Vagina (tissue), 2 donors: Measurements from ENCODE around the gene SCNN1B. TPM values are rescaled to one million over a fixed set of nuclear protein-coding genes. Genes with fewer than 3 reads are reported as not detected.
"Not testable (repeated sequence)": the region's sequence is repeated elsewhere in the genome, so short reads cannot be mapped to it uniquely, and the experiment has no call there.

Experiments used
- DNase-seq, 2 donors: peaks; one replicate each; pipeline ENCODE4 v3.0.0-alpha.2; 2017; ENCODE audit errors: extremely low spot score in 2 of 2
- H3K27ac ChIP-seq: fragments of 200-600 bp; sonication (generic); one replicate; pipeline ENCODE4 v1.5.1; 2019
- H3K27me3 ChIP-seq: fragments of 200-600 bp; sonication (generic); one replicate; pipeline ENCODE4 v1.5.1; 2019
- H3K36me3 ChIP-seq, 2 donors: fragments of 200-600 bp; sonication (generic); one replicate each; pipeline ENCODE4 v1.5.1; 2017 to 2019
- H3K4me1 ChIP-seq: fragments of 200-600 bp; sonication (generic); one replicate; pipeline ENCODE4 v1.5.1; 2019
- H3K4me3 ChIP-seq, 2 donors: fragments of 200-600 bp; sonication (generic); 1 replicate in 1 of 2; 2 replicates in 1 of 2; pipeline ENCODE4 v1.5.1; 2016 to 2019
- H3K9me3 ChIP-seq: fragments of 200-600 bp; sonication (generic); one replicate; pipeline ENCODE4 v1.5.1; 2019
- POLR2A ChIP-seq, 2 donors: fragments of 450-650 bp; IDR thresholded peaks; one replicate each; pipeline ENCODE4 v1.6.1; 2017; ENCODE audit warnings: antibody characterized with exemption in 2 of 2, mild to moderate bottlenecking in 2 of 2, moderate library complexity in 2 of 2
- POLR2AphosphoS5 ChIP-seq, 2 donors: sonication (generic); formaldehyde crosslinking; IDR thresholded peaks; one replicate each; pipeline ENCODE4 v1.9.0; 2017; ENCODE audit warnings: antibody characterized with exemption in 2 of 2, mild to moderate bottlenecking in 2 of 2, low read depth in 1 of 2; ENCODE audit not compliant: insufficient read depth in 1 of 2
- intact Hi-C: fragments of 100-400 bp; cut with DNase I; formaldehyde crosslinking; loops from one replicate; pipeline ENCODE4 v1.15.1; 2023
- total RNA-seq: library from RNA; depleted of rRNA; stranded (reverse); fragments of >200 nt; gene quantifications from one replicate; pipeline ENCODE4 v1.2.3, GENCODE V29; 2016
- TF ChIP-seq, protein P1 (sequence below), 3 experiments: fragments of 450-650 bp in 2 of 3; fragments of 200-600 bp in 1 of 3; sonication (generic) in 1 of 3; IDR thresholded peaks; one replicate each; pipeline ENCODE4 v1.5.1; 2017 to 2019; ENCODE audit warnings: antibody characterized with exemption in 3 of 3, mild to moderate bottlenecking in 2 of 3, moderate library complexity in 2 of 3

SCNN1B gene
- total RNA-seq, 1 donor from 2014 or later: 76.9 TPM

GRCh38 chr16:23378256-23378655 is 76.2 kb downstream of the SCNN1B start:
- no peak for TF ChIP-seq POLR2A (IDR thresholded peaks at IDR 0.05)
- no peak for TF ChIP-seq POLR2AphosphoS5 (IDR thresholded peaks at IDR 0.05; ENCODE audit: insufficient read depth in 1 of 2, low read depth in 1 of 2)
- TF ChIP-seq, protein P1, sequence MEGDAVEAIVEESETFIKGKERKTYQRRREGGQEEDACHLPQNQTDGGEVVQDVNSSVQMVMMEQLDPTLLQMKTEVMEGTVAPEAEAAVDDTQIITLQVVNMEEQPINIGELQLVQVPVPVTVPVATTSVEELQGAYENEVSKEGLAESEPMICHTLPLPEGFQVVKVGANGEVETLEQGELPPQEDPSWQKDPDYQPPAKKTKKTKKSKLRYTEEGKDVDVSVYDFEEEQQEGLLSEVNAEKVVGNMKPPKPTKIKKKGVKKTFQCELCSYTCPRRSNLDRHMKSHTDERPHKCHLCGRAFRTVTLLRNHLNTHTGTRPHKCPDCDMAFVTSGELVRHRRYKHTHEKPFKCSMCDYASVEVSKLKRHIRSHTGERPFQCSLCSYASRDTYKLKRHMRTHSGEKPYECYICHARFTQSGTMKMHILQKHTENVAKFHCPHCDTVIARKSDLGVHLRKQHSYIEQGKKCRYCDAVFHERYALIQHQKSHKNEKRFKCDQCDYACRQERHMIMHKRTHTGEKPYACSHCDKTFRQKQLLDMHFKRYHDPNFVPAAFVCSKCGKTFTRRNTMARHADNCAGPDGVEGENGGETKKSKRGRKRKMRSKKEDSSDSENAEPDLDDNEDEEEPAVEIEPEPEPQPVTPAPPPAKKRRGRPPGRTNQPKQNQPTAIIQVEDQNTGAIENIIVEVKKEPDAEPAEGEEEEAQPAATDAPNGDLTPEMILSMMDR (IDR thresholded peaks at IDR 0.05): no peak
- no peak overlapping the region for H3K27ac ChIP-seq
- no peak overlapping the region for H3K4me3 ChIP-seq
- DNase-seq: no peak
- no peaks in the 10 kb centered on the region for H3K36me3 ChIP-seq
- H3K27me3 ChIP-seq: no peaks in the 10 kb centered on the region
- intact Hi-C loops: no loop called here
- no peaks in the 10 kb centered on the region for H3K9me3 ChIP-seq
- no peaks in the 10 kb centered on the region for H3K4me1 ChIP-seq

- intact Hi-C loops: no loop called here
- H3K4me1 ChIP-seq: no peaks in the 10 kb centered on the region
- H3K27me3 ChIP-seq: no peaks in the 10 kb centered on the region
- no peaks in the 10 kb centered on the region for H3K9me3 ChIP-seq
- TF ChIP-seq, protein P1 (IDR thresholded peaks at IDR 0.05): no peak
- TF ChIP-seq POLR2AphosphoS5 (IDR thresholded peaks at IDR 0.05; ENCODE audit: insufficient read depth in 1 of 2, low read depth in 1 of 2) (no peak), POLR2A (IDR thresholded peaks at IDR 0.05) (no peak)
- DNase-seq: no peak
- no peak overlapping the region for H3K4me3 ChIP-seq
- H3K36me3 ChIP-seq: no peaks in the 10 kb centered on the region
- no peak overlapping the region for H3K27ac ChIP-seq
Observed at GRCh38 chr16:23378921-23379320, 76.8 kb downstream of the SCNN1B start.

DNA sequence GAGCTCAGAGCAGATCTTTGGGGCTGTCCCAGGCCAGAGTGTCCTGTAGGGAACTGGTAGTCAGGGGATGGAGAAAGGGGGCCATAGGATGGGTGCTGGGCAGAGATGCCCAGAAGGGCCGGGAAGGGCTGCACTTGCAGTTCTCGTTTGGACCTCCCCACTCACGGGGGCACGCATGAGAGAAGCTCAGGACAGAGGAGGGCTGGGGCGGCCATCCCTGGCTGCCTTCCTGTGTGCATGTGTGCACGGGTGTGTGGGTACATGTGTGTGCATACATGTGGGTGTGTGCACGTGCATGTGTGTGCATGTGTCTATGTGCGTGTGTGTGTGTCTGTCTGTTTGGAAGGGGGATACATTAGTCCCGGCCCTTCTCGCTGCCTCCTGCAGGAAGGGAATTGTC is 77.6 kb downstream of the SCNN1B start:
- H3K27ac ChIP-seq: no peak overlapping the region
- H3K36me3 ChIP-seq: no peaks in the 10 kb centered on the region
- no peak for DNase-seq
- H3K27me3 ChIP-seq: no peaks in the 10 kb centered on the region
- no peak overlapping the region for H3K4me3 ChIP-seq
- intact Hi-C loops: no loop called here
- TF ChIP-seq POLR2A (IDR thresholded peaks at IDR 0.05) (no peak), POLR2AphosphoS5 (IDR thresholded peaks at IDR 0.05; ENCODE audit: insufficient read depth in 1 of 2, low read depth in 1 of 2) (no peak)
- TF ChIP-seq, protein P1 (IDR thresholded peaks at IDR 0.05): no peak
- H3K4me1 ChIP-seq: no peaks in the 10 kb centered on the region
- H3K9me3 ChIP-seq: no peaks in the 10 kb centered on the region

DNA sequence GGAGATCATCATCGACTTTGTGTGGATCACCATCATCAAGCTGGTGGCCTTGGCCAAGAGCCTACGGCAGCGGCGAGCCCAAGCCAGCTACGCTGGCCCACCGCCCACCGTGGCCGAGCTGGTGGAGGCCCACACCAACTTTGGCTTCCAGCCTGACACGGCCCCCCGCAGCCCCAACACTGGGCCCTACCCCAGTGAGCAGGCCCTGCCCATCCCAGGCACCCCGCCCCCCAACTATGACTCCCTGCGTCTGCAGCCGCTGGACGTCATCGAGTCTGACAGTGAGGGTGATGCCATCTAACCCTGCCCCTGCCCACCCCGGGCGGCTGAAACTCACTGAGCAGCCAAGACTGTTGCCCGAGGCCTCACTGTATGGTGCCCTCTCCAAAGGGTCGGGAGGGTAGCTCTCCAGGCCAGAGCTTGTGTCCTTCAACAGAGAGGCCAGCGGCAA is 78.4 kb downstream of the SCNN1B start:
- no peak overlapping the region for H3K27ac ChIP-seq
- H3K4me3 ChIP-seq: no peak overlapping the region
- H3K27me3 ChIP-seq: no peaks in the 10 kb centered on the region
- H3K4me1 ChIP-seq: no peaks in the 10 kb centered on the region
- no peak for DNase-seq
- TF ChIP-seq POLR2A (IDR thresholded peaks at IDR 0.05) (no peak), POLR2AphosphoS5 (IDR thresholded peaks at IDR 0.05; ENCODE audit: insufficient read depth in 1 of 2, low read depth in 1 of 2) (no peak)
- TF ChIP-seq, protein P1 (IDR thresholded peaks at IDR 0.05): no peak
- no peaks in the 10 kb centered on the region for H3K9me3 ChIP-seq
- no peaks in the 10 kb centered on the region for H3K36me3 ChIP-seq
- intact Hi-C loops: no loop called here

DNA sequence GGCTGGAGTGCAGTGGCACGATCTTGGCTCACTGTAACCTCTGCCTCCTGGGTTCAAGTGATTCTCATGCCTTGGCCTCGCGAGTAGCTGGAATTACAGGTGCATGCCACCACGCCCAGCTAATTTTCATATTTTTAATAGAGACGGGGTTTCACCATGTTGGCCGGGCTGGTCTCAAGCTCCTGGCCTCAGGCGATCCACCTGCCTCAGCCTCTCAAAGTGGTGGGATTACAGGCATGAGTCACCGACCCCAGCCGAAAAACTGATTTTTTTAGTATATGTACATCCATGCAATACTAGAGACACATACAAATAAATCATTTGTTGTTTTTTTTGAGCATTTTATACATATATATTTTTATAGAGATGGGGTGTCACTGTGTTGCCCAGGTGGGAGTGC is 79.6 kb downstream of the SCNN1B start:
- H3K4me1 ChIP-seq, intact Hi-C loops, DNase-seq: not testable (repeated sequence)

DNA sequence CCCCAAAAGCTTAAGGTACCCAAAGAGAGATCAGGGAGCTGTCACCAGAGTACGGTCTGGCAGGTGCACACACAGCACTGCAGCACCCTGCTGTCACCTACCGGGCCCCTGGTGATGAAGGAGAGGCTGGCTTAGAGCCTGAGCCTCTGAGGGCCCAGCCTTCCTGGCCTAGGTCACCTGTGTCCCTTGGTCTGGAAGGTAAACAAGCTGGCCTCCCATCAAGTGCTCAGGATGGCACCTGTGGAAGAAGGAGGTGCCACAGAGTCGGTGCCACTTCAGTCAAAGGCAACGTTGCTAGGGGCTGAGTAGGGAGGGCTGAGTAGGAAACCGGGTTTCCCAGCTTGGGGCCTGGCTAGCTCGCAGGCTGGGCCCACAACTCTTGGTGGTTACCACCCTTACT is 80.2 kb downstream of the SCNN1B start:
- intact Hi-C loops: no loop called here
- Histone ChIP-seq H3K27ac (no peak overlapping the region), H3K27me3 (no peaks in the 10 kb centered on the region), H3K4me1 (no peaks in the 10 kb centered on the region), H3K9me3 (no peaks in the 10 kb centered on the region), H3K36me3 (no peaks in the 10 kb centered on the region), H3K4me3 (no peak overlapping the region)
- DNase-seq: no peak
- TF ChIP-seq POLR2A (IDR thresholded peaks at IDR 0.05) (no peak), POLR2AphosphoS5 (IDR thresholded peaks at IDR 0.05; ENCODE audit: insufficient read depth in 1 of 2, low read depth in 1 of 2) (no peak)
- TF ChIP-seq, protein P1 (IDR thresholded peaks at IDR 0.05): no peak

More for the DNA sequence above, 79.6 kb downstream of the SCNN1B start:
- not testable (repeated sequence) for H3K27ac ChIP-seq, H3K36me3 ChIP-seq, H3K9me3 ChIP-seq, H3K27me3 ChIP-seq, H3K4me3 ChIP-seq
